OCI-LY3 (cell line): ENCODE results near the gene GSAP.

Source experiments
- EZH2phosphoT487 ChIP-seq: fragments of 200-600 bp; shearing (Covaris generic); IDR thresholded peaks from 2 replicates; pipeline ENCODE4 v1.6.1; 2018; ENCODE audit warnings: antibody characterized with exemption, mixed run types, low read depth
- TF ChIP-seq, protein P1 (sequence below): fragments of 200-600, 300-600 bp; sonication (generic); IDR thresholded peaks from 2 replicates; pipeline ENCODE4 v1.5.1; 2014; ENCODE audit warnings: antibody characterized with exemption, low read length, low read depth

DNA sequence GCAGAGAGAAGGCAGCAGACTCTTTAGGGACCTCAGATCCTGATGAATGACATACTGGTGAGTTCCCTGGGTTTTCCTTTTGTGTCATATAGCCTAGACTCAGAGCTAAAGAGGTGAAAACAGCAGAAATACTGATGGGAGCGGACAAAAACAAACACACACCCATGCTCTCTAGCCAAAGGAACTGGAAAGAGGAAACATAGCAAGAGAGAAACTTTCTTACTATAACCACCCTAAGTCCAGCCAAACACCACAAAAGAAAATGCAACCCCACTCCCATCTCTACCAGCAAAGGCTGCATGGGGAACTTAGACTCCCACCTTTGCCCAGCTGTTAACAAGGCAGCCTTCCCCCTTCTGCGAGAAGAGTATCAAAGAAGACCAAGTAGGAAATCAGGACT is 16.3 kb downstream of the GSAP start:
- TF ChIP-seq EZH2phosphoT487 = no peak
- TF ChIP-seq, protein P1, sequence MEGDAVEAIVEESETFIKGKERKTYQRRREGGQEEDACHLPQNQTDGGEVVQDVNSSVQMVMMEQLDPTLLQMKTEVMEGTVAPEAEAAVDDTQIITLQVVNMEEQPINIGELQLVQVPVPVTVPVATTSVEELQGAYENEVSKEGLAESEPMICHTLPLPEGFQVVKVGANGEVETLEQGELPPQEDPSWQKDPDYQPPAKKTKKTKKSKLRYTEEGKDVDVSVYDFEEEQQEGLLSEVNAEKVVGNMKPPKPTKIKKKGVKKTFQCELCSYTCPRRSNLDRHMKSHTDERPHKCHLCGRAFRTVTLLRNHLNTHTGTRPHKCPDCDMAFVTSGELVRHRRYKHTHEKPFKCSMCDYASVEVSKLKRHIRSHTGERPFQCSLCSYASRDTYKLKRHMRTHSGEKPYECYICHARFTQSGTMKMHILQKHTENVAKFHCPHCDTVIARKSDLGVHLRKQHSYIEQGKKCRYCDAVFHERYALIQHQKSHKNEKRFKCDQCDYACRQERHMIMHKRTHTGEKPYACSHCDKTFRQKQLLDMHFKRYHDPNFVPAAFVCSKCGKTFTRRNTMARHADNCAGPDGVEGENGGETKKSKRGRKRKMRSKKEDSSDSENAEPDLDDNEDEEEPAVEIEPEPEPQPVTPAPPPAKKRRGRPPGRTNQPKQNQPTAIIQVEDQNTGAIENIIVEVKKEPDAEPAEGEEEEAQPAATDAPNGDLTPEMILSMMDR = no peak
